H1 (cell line): ENCODE data around the gene TCF7. TPM values are rescaled to one million over a fixed set of nuclear protein-coding genes. Genes with fewer than 3 reads are reported as not detected.

Source experiments
- ATF3 ChIP-seq: IDR thresholded peaks from 2 replicates; pipeline ENCODE4 v1.6.1; 2011; ENCODE audit warnings: low read depth, mild to moderate bottlenecking, low read length; ENCODE audit not compliant: insufficient read depth
- CHD1 ChIP-seq: IDR thresholded peaks from 2 replicates; pipeline ENCODE4 v1.6.1; 2012; ENCODE audit warnings: low read depth, low read length, improper control_type of control experiment
- JUND ChIP-seq: IDR thresholded peaks from 2 replicates; pipeline ENCODE4 v1.6.1; 2011; ENCODE audit warnings: mild to moderate bottlenecking, improper control_type of control experiment, low read length
- POLR2A ChIP-seq, 2 experiments: IDR thresholded peaks; 1 replicate in 1 of 2; 2 replicates in 1 of 2; pipeline ENCODE4 v1.6.1; 2011; ENCODE audit warnings: low read depth in 2 of 2, low read length in 2 of 2, mild to moderate bottlenecking in 2 of 2; ENCODE audit errors: control extremely low read depth in 1 of 2
- TAF7 ChIP-seq: optimal IDR thresholded peaks from 2 replicates; pipeline ENCODE3; 2011; ENCODE audit warnings: low read depth, mild to moderate bottlenecking, inconsistent platforms, low read length, moderate library complexity, borderline replicate concordance
- polyA plus RNA-seq, 7 experiments: library from polyadenylated mRNA; depleted of rRNA in 3 of 7; stranded (reverse) in 5 of 7; unstranded in 2 of 7; fragments of >200 nt in 5 of 7; fragments of 200-250 nt in 2 of 7; gene quantifications; 1 replicate in 5 of 7; 2 replicates in 1 of 7; 4 replicates in 1 of 7; pipeline versions ENCODE4 v1.2.1 to v1.2.3, GENCODE V29; 2011 to 2013; ENCODE audit warnings: missing spikeins in 2 of 7, mixed read lengths in 2 of 7
- total RNA-seq: library from RNA; stranded (reverse); fragmentation: NEBNext Ultra II Directional; extraction: Animal tissue kit (Norgen Biotek cat#: 25700); gene quantifications from 2 replicates; pipeline ENCODE4 v1.2.1, GENCODE V29; 2021

The TCF7 gene
- total and polyA plus RNA-seq, 2 of the 8 experiments (the other 6 are each of a cell fraction or from before 2014, with no cell fraction given): 4.7 to 8.5 TPM

GRCh38 chr5:134092875-134093274 lies 21.6 kb upstream of the TCF7 start (continued):
- no peak for TF ChIP-seq CHD1
- no peak for TF ChIP-seq POLR2A (IDR thresholded peaks at IDR 0.05; ENCODE audit: control extremely low read depth in 1 of 2, low read depth in 2 of 2, low read length in 2 of 2)
- no peak for TF ChIP-seq TAF7
- TF ChIP-seq JUND: no peak
- no peak for TF ChIP-seq ATF3
